GM19452 (cell line): ENCODE data around the gene PGAP6.
"Not testable (repeated sequence)": the region's sequence is repeated elsewhere in the genome, so short reads cannot be mapped to it uniquely, and the experiment has no call there.

Experiments used
- ATAC-seq: cut with Tn5 transposase; IDR thresholded peaks from one replicate; pipeline ENCODE4 v1.9.1; 2021; ENCODE audit not compliant: unreplicated experiment

PGAP6 gene

DNA sequence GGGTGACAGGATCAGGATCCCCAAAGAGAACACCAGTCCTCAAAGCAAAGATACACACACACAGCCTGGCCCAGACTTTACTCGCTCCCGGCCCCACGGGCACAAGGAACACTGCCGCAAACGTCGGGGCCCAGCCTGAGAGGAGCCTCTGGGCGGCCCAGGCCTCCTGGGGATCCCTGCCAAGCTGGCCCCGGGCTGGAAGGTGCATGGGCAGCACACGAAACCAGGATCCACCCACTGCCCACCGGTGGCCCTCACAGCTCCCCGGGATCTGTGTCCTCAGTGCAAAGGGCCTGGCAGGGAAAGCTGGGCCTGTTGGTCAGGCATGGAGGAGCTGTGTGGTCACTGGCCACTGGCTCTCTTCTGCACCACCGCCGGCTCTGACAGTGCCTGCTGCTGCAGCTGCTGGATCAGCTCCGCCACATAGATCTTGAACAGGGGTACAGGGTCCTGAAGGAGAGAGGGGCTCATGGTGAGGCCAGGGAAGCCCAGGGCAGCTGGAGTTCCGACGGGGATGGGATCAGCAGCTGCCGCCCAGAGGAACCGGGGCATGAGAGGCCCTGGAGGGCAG lies 14.4 kb downstream of the PGAP6 start:
- no peak for ATAC-seq

DNA sequence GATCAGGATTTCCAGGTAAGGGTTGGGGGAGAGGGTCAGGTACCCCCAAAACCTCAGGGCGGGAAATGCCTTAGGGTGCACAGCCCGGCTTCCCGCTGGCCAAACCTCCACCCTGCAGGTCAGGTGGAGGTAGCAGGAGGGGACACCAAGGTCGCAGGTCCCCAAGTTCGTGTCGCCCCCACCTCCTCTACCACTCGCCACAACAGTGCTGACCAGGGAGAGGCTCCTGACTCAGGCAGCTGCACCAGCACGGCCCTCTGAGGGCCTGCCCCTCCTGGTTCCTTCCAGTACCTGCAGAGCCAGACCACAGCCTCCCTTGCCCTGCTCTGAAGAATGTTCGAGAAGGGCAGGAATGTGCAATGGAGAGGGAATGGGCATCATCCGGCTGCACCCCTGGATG lies 15.3 kb downstream of the PGAP6 start:
- no peak for ATAC-seq

DNA sequence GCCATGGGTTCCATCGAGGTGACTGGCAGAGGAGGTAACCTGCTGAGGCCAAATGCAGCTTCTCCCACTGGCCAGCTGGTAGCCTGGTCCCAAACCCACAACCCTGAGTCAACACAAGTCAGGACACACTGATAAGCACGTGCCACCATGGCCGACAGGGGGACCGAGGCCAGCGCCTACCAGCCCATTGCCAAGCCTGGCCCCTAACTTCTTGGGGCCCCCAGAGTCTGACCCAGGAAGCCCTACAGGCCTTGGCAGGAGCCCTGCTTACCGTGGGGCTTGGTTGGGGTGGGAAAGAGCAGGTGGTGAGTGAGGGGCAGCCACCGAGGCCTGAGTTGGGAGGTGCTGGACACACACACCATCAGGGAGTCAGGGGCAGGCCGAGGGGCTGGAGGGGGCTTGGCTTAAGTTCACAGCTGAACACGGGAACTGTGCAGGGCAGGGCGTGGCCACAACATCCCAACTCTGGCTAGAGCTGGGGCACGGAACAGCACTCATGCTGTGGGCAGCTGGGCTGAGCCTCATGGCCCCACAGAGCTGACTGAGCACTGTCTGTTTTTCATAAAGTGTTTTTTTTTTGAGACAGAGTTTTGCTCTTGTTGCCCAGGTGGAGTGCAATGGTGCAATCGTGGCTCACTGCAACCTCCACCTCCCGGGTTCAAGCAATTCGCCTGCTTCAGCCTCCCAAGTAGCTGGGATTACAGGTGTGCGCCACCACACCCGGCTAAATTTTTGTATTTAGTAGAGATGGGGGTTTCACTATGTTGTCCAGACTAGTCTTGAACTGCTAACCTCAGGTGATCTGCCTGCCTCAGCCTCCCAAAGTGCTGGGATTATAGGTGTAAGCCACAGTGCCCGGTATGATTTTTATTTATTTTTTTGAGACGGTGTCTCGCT lies 16.9 kb downstream of the PGAP6 start:
- no peak for ATAC-seq

DNA sequence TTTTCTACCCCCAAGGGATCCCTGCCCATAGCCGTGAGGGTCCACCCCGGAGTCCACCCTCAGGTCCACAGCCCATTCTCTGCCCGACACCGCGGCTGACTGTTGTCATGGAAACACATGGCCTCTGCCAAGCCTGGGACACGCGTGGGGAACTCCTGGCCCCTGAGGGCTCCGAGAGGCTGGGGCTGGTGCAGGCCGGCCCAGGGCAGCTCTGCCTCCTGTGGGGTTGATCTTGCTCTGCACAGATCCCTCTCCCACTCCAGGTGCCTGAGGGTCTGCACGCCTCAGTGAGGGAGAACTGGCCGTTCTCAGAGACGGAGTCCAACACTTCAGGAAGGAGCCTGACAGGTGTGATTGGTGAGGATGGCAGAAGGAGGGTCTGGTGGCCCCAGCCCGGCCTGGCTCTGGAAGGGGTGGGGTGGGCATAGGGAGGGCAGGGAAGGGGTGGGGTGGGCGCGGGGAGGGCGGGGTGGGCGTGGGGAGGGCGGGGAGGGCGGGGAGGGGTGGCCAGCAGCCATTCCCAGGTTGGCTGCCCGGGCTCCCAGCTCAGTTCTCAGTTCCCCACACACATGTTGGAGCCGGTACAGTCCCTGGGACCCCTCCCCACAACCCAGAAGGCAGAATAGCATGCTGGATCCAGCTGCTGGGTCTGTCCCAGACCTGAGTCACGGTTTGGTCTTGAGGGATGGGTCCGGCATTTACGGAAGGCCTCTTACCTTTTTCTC lies 17.9 kb downstream of the PGAP6 start:
- ATAC-seq, result no peak

DNA sequence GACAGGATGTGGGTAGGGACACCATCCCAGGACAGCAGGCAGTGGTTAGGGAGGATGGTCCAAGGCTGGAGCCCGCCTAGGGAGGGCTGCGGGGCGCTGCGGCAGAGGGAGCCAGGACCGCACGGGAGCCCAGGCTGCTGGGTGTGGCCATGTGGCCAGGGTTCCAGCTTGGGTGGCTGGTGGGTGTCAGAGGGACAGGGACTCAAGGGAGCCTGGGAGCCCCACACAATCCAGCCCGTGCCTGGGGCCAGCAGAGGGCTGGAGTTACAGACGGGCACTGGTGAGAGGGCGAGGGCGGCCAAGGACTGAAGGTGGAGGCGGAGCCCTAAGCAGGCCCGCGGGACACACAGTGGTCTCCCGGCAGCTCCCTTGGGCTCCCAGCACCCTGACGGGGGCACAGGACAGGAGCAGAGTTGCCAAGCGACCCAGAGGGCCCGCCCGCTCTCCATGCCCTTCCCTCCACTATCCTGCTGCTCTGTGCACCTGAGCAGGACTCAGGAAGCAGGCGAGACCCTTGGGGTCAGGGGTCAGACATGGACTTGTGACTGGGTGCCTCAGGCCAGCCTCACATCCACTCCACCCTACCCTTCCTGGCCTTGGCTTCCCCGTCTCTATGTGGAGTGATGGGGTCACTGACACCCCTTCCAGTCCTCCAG lies 18.5 kb downstream of the PGAP6 start:
- no peak for ATAC-seq

DNA sequence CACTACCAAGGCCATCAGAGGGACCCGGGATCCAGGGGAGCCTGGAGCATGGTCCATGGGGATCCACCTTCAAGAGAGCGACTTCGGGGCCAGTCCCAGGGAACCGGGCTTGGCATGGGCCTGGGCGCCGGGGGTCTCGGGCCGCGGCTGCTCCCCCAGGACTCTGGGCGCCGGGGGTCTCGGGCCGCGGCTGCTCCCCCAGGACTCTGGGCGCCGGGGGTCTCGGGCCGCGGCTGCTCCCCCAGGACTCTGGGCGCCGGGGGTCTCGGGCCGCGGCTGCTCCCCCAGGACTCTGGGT lies 19.1 kb downstream of the PGAP6 start:
- ATAC-seq, result not testable (repeated sequence)

DNA sequence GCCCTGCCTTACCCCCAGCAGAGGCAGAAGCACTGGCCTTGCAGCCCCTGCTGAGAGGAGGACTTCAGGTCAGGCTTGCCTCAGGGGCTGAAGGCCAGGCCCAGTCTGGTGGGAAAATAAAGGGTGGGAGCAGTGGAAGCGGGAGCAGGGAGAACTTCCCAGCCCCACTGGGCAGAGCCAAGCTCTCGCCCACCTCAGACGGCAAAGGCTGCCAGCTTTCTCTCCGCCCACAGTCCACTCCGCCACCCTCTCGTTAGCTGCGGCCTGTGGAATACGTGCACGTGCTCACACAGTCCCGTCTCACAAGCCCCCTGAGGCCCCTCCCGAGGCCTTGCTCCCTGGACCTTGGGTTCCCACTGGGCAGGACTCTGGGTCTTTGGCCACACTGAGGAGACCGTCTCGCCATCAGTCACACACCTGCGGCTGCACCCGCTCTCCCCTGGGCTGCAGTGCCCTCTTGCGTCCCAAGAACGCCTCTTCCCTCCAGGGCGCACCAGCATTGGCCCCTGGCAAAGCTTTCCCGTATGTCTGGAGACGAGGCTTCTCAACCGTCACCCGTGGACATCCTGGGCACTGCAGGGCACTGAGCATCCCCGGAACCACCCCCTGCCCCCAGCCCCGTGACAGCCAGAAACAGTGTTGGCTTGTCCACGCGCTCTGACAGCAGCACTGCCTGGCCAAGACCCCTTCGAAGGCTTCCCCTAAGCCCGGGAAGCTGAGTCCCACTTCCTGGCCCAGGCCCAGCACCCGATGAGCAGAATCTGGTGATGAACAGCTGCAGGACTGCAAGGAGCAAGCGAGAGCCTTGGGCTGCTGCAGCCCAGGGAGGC lies 19.7 kb downstream of the PGAP6 start:
- ATAC-seq, result no peak

DNA sequence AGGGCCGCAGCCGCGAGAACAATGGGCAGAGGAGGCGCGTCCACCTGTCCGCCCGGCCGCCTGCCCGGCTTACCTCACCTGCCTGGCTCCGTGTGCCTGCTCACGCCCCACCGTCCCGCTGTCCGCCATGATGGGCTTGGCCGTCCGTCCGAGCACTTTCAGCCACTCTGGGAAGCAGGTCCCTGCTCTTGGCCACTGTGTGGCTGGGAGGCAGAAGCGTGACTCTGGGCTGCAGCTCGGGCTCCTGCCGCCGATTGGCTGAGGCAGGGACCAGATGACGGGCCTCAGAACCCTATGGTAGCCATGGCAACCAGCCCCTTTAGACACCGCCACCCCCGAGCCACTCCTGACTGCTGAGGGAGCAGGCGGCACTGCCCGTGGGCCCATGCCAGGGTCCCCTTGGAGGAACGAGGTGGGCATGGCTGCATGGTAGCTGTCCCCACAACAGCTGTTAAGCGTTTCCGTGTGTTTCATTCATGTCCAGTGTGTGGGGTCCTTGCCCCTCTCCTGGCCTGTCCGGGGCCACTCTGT lies 20.4 kb downstream of the PGAP6 start:
- ATAC-seq, result no peak

DNA sequence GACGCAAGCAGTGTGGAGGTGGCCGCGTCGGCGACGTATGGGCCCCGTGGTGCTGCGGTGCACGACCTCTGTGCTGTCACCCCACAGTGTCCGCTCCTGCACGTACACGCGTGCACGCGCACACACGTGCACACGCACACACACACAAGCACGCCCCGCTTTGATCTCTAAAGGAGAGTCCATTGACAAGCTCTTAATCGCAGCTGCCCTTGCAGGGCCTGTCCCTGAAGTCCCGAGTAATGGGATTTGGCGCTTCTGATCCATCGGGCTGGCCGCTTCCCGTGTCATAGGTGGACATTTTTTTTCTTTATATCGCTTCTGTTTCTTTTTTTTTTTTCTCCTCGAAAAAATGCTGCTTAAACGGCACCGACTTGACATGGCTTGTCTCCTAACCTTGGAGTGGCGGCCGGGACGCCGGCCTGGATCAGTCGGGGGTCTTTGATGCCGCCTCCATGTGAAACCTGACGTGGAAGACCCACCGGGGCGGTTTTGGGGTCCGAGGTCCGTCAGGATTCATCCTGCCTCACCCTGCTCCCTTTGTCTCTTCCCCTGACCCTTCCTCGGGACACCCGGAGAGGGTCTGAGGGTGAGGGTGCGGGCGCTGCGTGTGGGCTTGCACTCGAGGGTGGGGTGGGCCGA lies 21.0 kb downstream of the PGAP6 start:
- ATAC-seq, result no peak

DNA sequence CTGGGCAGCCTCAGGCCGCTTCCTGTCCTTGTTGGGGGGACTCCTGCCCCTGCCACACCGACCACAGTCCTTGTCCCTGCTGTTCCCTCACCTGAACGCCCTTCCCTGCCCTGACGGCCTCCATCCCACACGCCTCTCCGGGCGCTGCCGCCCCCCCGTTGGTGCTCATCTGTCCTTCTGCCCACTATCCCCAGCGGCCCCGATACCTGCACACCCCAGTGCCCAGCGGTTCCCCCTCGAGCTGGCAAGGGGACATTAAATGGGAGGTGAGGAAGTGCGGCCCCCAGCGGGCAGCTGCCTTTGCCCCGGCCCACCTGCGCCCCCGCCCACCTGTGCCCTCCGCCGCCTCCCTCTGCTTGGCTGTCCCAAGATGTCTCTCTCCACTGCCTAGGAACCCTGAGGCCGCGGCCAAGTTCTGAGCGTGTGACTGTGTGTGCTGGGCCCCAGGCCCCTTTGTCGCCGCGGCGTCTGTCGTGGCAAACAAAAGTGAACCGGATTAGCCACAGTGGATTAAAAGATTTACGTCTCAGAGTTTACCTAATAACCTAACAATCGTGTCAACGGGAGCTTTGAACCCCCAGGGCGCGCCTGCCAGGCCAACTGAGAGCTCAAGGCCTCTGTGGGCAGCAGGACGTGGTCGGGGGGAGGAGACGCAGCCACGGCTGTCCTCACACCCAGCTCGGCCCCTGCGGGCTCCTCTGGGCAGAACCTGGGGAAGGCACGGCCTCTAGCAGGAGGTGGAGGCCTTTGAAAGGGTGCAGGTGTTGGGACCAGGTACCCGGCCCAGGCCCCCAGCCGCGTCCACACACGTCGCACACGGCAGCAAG lies 21.7 kb downstream of the PGAP6 start:
- ATAC-seq, result no peak

DNA sequence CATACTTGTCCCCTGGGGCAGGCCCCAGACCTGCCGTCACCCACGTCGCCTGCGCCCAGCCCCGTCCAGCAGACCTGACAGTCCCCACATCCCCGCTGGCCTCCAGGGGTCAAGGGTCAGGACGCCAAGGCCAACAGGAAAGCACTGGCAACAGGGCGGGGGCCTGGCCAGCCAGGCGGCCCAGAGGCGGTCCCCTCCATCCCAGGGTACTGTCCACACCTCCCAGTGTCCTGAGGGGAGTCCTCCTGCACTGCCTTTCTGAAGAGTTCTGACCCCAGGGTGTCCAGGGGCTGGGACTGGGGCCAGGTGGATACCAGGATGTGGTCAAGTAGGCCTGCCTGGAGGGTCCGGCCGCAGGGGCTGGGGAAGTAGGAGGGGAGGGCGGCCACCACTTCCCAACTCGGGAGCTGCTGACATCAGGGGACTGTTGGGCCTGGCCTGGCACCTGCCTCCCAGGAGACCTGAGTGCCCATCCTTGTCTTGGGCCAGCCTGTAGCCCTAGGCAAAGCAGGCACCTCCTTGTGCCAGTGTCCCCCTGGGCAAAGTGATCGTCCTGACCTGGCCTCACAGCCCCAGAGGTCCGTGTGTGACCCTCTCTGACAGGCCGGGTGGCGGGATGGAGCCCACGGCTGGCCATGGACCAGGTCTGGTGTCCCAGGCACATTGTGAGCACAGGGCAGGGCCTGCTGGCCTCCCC lies 22.6 kb downstream of the PGAP6 start:
- no peak for ATAC-seq

DNA sequence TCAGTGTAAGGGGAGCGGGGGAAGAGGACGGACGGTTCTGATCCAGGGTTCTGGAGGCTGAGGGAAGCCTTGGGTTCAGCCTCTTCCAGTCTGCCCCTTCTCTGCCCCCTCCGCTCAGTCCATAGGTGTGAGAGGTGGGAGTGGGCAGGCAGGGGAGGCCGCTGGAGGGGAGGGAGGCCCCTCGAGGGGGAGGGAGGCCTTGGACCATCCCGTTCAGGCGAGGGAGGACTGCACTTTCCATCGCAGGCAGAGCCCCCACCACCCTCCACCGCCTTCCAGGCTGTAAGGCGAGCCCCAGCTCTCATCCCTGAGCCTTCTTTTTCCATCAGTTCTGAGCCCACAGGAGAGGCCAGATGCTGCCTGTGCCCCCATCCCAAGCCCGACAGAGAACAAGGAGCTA lies 25.0 kb downstream of the PGAP6 start:
- ATAC-seq, result no peak

DNA sequence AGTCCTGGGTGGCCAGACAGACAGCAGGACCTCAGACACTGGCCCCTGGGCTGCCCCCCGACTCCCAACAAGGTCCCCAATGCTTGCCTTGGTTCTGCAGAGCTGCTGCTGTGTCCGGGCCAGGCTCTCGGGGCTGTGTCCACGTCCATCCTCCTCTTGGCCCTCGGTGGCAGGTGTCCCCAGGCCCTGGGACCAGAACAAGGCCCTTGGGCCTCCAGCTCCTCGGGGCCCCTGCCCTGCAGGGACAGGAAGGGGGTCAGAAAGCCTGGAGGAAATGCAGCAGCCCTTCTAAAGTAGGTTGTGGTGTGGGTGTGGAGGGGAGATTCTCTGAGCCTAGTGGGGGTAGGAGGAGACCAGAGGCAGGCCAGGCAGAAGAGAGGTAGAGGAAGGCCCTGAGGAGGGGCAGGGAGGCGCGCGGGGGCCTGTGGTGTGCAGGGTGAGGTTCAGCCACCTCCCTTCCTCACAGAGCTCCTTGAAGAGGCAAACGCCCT lies 26.8 kb downstream of the PGAP6 start:
- no peak for ATAC-seq

DNA sequence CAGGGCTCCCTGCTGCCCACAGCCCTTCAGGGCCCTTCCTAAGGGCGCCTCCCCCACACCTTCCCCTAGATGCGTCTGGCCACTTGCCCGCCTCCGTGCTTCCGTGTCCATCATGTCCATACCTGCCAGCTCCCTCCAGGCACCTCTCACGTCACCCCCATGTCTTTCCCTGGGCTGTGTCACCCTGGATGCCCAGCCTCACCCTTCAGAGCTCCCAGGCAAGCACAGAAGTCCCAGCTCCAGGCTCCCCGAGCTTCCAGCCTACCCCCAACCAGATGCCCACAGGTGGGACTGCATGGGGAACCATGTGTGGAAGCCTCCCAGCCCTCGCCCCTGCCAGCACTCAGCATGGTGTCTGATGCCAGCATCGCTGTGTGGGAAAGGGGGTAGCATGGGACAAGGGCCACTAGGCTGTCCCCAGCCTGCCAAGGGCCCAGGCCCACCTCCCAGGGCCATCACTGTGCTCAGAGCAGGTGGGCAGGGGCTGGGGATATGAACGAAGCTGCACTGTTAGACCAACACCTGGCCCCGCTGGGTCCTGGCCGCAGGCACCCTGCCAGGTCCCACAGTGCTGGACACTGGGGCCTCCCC lies 27.4 kb downstream of the PGAP6 start:
- ATAC-seq, result no peak

DNA sequence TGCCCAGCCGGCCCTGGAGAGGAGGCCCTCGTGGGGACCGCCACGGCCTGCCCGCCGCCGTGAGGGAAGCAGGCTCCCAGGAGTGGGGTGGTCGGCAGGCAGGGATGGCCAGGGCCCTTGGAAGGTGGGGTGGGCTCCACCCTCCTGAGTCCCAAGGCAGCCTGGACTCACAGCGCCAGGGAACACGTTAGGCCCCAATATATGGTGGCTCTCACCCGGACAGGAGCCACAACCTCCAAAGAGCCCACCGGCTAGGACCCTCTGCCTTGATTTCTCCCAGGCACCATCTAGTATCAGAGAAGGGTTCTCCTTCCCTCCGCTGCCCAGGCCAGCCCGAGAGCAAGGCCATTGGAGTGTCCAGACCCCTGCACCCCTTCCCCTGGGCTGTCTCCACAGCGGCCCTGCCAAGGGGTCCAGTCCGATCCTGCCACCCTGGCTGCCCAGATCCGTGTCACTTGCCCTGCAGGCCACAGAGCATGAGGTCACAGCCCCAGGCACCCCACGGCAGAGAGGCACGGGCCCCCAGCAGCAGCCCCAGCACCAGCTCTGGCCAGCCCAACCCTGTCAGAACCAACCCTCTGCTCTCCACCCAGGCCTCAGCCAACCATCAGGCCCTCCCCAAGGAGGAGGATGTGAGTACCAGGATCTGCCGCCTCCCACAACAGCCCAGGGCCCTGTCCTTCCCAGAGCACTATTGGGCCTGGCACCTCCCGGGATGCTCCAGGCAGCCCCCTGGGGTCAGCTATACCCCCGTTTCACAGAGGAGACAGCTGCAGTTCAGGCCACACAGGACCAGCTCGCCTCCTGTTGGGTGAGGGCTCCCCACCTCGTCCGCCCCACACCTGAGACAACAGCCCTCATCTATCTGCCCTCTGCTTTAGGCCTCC lies 28.1 kb downstream of the PGAP6 start:
- ATAC-seq, result no peak

DNA sequence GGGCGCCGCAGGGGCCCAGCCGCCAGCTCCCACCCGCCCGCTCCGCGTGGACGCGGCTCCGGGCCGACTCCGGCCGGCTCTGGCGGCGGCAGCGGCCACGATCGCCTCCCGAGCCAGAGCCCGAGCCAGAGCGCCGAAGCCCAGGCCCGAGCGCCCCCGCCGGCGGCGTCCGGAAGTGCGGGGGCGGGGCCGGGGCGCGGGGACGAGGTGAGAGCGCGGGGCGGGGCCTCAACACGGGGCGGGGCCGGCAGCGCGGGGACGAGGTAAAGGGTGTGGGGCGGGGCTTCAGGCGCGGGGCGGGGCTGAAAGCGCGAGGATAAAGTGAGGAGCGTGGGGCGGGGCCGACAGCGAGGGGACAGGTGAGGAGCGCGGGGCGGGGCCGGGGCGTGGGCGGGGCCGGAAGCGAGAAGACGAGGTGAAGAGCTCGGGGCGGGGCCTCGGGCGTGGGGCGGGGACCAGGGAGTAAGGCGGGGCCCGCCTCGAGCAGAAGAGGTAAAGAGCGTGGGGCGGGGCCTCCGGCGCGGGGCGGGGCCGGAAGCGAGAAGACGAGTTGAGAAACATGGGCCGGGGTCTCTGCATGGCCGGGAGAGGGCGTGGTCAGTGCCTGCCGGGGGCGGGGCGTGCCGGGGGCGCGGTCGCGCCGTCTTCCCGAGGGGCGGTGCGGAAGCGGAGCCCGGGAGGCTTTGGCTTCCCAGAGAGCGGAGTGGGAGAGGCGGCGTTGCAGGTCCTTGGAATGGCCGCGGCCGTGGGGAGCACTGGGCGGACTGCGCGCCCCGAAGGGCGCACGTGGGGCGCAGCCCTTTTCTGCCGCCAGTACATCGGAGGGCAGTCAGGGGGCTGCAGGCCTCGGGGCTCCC lies 29.0 kb downstream of the PGAP6 start, which contains the start of gene AXIN1:
Gene AXIN1 (minus strand): TSS at position 177 of the 857 bp plus-strand sequence. CDS start 5,698 bp downstream, outside the sequence.
- peak; percentile 51 for ATAC-seq
